Vagina (tissue), 2 donors: ENCODE results near the gene MYADML2. TPM values are rescaled to one million over a fixed set of nuclear protein-coding genes. Genes with fewer than 3 reads are reported as not detected.
"Not testable (repeated sequence)": the region's sequence is repeated elsewhere in the genome, so short reads cannot be mapped to it uniquely, and the experiment has no call there.

Experiments used
- DNase-seq, 2 donors: peaks; one replicate each; pipeline ENCODE4 v3.0.0-alpha.2; 2017; ENCODE audit errors: extremely low spot score in 2 of 2
- H3K27ac ChIP-seq: fragments of 200-600 bp; sonication (generic); one replicate; pipeline ENCODE4 v1.5.1; 2019
- H3K27me3 ChIP-seq: fragments of 200-600 bp; sonication (generic); one replicate; pipeline ENCODE4 v1.5.1; 2019
- H3K36me3 ChIP-seq, 2 donors: fragments of 200-600 bp; sonication (generic); one replicate each; pipeline ENCODE4 v1.5.1; 2017 to 2019
- H3K4me1 ChIP-seq: fragments of 200-600 bp; sonication (generic); one replicate; pipeline ENCODE4 v1.5.1; 2019
- H3K4me3 ChIP-seq, 2 donors: fragments of 200-600 bp; sonication (generic); 1 replicate in 1 of 2; 2 replicates in 1 of 2; pipeline ENCODE4 v1.5.1; 2016 to 2019
- H3K9me3 ChIP-seq: fragments of 200-600 bp; sonication (generic); one replicate; pipeline ENCODE4 v1.5.1; 2019
- CTCF ChIP-seq, 3 experiments: fragments of 450-650 bp in 2 of 3; fragments of 200-600 bp in 1 of 3; sonication (generic) in 1 of 3; IDR thresholded peaks; one replicate each; pipeline ENCODE4 v1.5.1; 2017 to 2019; ENCODE audit warnings: antibody characterized with exemption in 3 of 3, mild to moderate bottlenecking in 2 of 3, moderate library complexity in 2 of 3
- POLR2A ChIP-seq, 2 donors: fragments of 450-650 bp; IDR thresholded peaks; one replicate each; pipeline ENCODE4 v1.6.1; 2017; ENCODE audit warnings: antibody characterized with exemption in 2 of 2, mild to moderate bottlenecking in 2 of 2, moderate library complexity in 2 of 2
- POLR2AphosphoS5 ChIP-seq, 2 donors: sonication (generic); formaldehyde crosslinking; IDR thresholded peaks; one replicate each; pipeline ENCODE4 v1.9.0; 2017; ENCODE audit warnings: antibody characterized with exemption in 2 of 2, mild to moderate bottlenecking in 2 of 2, low read depth in 1 of 2; ENCODE audit not compliant: insufficient read depth in 1 of 2
- intact Hi-C: fragments of 100-400 bp; cut with DNase I; formaldehyde crosslinking; loops from one replicate; pipeline ENCODE4 v1.15.1; 2023
- total RNA-seq: library from RNA; depleted of rRNA; stranded (reverse); fragments of >200 nt; gene quantifications from one replicate; pipeline ENCODE4 v1.2.3, GENCODE V29; 2016

The MYADML2 gene
- total RNA-seq, 1 donor from 2014 or later: not detected

DNA sequence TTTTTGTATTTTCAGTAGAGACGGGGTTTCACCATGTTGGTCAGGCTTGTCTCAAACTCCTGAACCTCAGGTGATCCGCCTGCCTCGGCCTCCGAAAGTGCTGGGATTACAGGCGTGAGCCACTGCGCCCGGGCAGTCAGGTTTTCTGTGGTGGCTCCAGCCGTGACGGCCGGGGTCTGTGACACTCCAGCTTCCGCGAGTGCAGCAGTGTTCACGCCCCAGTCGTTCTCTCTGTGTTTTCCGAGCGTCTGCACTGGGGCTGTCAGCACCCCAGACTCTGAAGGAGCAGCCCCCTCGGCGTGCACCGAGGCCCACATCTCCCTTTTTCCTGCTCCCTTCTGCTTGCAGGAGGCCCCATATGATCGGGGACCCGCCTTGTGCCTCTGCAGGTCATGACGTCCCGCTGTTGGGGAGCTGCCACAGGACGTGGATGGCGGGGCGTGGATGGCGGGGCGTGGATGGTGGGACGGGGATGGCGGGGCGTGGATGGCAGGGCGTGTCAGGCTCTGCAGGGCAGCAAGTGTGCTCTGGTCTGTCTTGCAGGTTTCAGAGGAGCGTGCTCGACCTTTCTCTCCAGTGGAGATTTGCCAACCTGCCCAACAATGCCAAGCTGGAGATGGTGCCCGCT is 36.1 kb upstream of the MYADML2 start:
- TF ChIP-seq POLR2A (IDR thresholded peaks at IDR 0.05) (no peak), POLR2AphosphoS5 (IDR thresholded peaks at IDR 0.05; ENCODE audit: insufficient read depth in 1 of 2, low read depth in 1 of 2) (no peak), CTCF (IDR thresholded peaks at IDR 0.05) (no peak)
- Histone ChIP-seq H3K36me3 (peaks cover 0 to 25% of the 10 kb centered on the region in 2 donors), H3K27ac (no peak overlapping the region), H3K4me3 (no peak overlapping the region), H3K4me1 (peaks cover 10% of the 10 kb centered on the region), H3K9me3 (no peaks in the 10 kb centered on the region), H3K27me3 (no peaks in the 10 kb centered on the region)
- no peak for DNase-seq
- intact Hi-C loops: no loop called here

- intact Hi-C loops, H3K9me3 ChIP-seq, H3K4me3 ChIP-seq, DNase-seq, H3K27me3 ChIP-seq, H3K27ac ChIP-seq: not testable (repeated sequence)
- H3K36me3 ChIP-seq: peaks cover 0 to 24% of the 10 kb centered on the region in 2 donors
- peaks cover 16% of the 10 kb centered on the region for H3K4me1 ChIP-seq
These were observed 34.5 kb upstream of the MYADML2 start for GRCh38 chr17:81981511-81981910.

- Histone ChIP-seq H3K4me3 (no peak overlapping the region), H3K27me3 (no peaks in the 10 kb centered on the region), H3K4me1 (peaks cover 17% of the 10 kb centered on the region), H3K36me3 (peaks cover 0 to 17% of the 10 kb centered on the region in 2 donors), H3K9me3 (no peaks in the 10 kb centered on the region), H3K27ac (no peak overlapping the region)
- no peak for DNase-seq
- TF ChIP-seq POLR2AphosphoS5 (IDR thresholded peaks at IDR 0.05; ENCODE audit: insufficient read depth in 1 of 2, low read depth in 1 of 2) (no peak), POLR2A (IDR thresholded peaks at IDR 0.05) (no peak), CTCF (IDR thresholded peaks at IDR 0.05) (no peak)
- intact Hi-C loops: no loop called here
These were observed 33.8 kb upstream of the MYADML2 start for GRCh38 chr17:81980707-81981343.

DNA sequence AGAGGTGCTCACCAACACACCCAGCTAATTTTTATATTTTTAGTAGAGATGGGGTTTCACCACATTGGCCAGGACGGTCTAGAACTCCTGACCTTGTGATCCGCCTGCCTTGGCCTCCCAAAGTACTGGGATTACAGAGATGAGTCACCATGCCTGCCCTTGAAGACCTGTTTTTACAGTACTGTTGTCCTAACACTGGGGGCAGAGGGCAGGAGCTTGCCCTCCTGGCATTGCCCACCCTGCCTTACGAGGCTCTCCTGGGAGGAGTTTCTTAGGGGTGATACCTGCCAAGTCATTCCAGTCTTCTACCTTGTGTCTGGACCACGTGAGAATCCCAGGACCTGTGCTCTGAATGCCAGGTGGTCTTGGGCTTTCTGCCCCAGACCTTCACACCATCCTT is 33.1 kb upstream of the MYADML2 start:
- no peaks in the 10 kb centered on the region for H3K27me3 ChIP-seq
- no peak overlapping the region for H3K27ac ChIP-seq
- no peak overlapping the region for H3K4me3 ChIP-seq
- intact Hi-C loops: no loop called here
- TF ChIP-seq POLR2AphosphoS5 (IDR thresholded peaks at IDR 0.05; ENCODE audit: insufficient read depth in 1 of 2, low read depth in 1 of 2) (no peak), CTCF (IDR thresholded peaks at IDR 0.05) (no peak), POLR2A (IDR thresholded peaks at IDR 0.05) (no peak)
- DNase-seq: no peak
- H3K36me3 ChIP-seq: peaks cover 0 to 12% of the 10 kb centered on the region in 2 donors
- H3K9me3 ChIP-seq: no peaks in the 10 kb centered on the region
- peaks cover 17% of the 10 kb centered on the region for H3K4me1 ChIP-seq

GRCh38 chr17:81978524-81979298 is 31.7 kb upstream of the MYADML2 start:
- H3K4me3 ChIP-seq: peak overlapping the region; percentile 66 to 72
- H3K9me3 ChIP-seq: no peaks in the 10 kb centered on the region
- no peak for DNase-seq
- H3K4me1 ChIP-seq: peaks cover 17% of the 10 kb centered on the region
- intact Hi-C loops: loop anchor here (5.0 kb wide), 1 partner anchor 44 kb away; the partner anchor contains the start of genes CENPX and LRRC45
- H3K36me3 ChIP-seq: no peaks in the 10 kb centered on the region
- TF ChIP-seq POLR2AphosphoS5 (IDR thresholded peaks at IDR 0.05; ENCODE audit: insufficient read depth in 1 of 2, low read depth in 1 of 2) (no peak), POLR2A (IDR thresholded peaks at IDR 0.05) (no peak), CTCF (IDR thresholded peaks at IDR 0.05) (no peak)
- no peaks in the 10 kb centered on the region for H3K27me3 ChIP-seq
- H3K27ac ChIP-seq: no peak overlapping the region
